ENCODE measurements around the gene MCF2L2.

MCF2L2 gene

GRCh38 chr3:183265157-183265642, 163.2 kb downstream of the MCF2L2 start:
- no peak for DNase-seq (ENCODE audit: extremely low spot score)
- CTCF ChIA-PET = interaction anchor here (0.9 kb wide), 1 partner anchor 10 kb away, joined by 3 read pairs; no protein-coding TSS in a partner anchor
- POLR2A ChIA-PET = no interaction called here
- no peak for TF ChIP-seq CTCF (IDR thresholded peaks at IDR 0.05; ENCODE audit: control extremely low read depth, extremely low read depth, low read depth, missing control alignments)

- POLR2A ChIA-PET = no interaction called here
- CTCF ChIA-PET = no interaction called here
- DNase-seq (ENCODE audit: extremely low spot score) = no peak
Observed at GRCh38 chr3:183264268-183264667, 164.2 kb downstream of the MCF2L2 start.

GRCh38 chr3:183262875-183263378, 165.5 kb downstream of the MCF2L2 start:
- no peak for TF ChIP-seq CTCF (IDR thresholded peaks at IDR 0.05; ENCODE audit: control extremely low read depth, extremely low read depth, low read depth, missing control alignments)
- ChIA-PET CTCF (no interaction called here), POLR2A (no interaction called here)
- no peak for DNase-seq (ENCODE audit: extremely low spot score)

More at GRCh38 chr3:183264268-183264667, 164.2 kb downstream of the MCF2L2 start:
- no peak for TF ChIP-seq CTCF (IDR thresholded peaks at IDR 0.05; ENCODE audit: control extremely low read depth, extremely low read depth, low read depth, missing control alignments)

GRCh38 chr3:183261151-183261724, 167.2 kb downstream of the MCF2L2 start:
- no peak for DNase-seq (ENCODE audit: extremely low spot score)
- CTCF ChIA-PET = interaction anchor here (0.7 to 1.3 kb wide), 3 partner anchors 23 to 77 kb away, joined by 3 to 4 read pairs (median 3); no protein-coding TSS in a partner anchor
- POLR2A ChIA-PET = no interaction called here
- no peak for TF ChIP-seq CTCF (IDR thresholded peaks at IDR 0.05; ENCODE audit: control extremely low read depth, extremely low read depth, low read depth, missing control alignments)

- ChIA-PET CTCF (interaction anchor here (0.9 to 1.3 kb wide), 2 partner anchors 43 to 76 kb away, joined by 3 to 4 read pairs; no protein-coding TSS in a partner anchor), POLR2A (no interaction called here)
- TF ChIP-seq CTCF (IDR thresholded peaks at IDR 0.05; ENCODE audit: control extremely low read depth, extremely low read depth, low read depth, missing control alignments) = no peak
- no peak for DNase-seq (ENCODE audit: extremely low spot score)
Observed at GRCh38 chr3:183260167-183260904, 168.1 kb downstream of the MCF2L2 start.

DNA sequence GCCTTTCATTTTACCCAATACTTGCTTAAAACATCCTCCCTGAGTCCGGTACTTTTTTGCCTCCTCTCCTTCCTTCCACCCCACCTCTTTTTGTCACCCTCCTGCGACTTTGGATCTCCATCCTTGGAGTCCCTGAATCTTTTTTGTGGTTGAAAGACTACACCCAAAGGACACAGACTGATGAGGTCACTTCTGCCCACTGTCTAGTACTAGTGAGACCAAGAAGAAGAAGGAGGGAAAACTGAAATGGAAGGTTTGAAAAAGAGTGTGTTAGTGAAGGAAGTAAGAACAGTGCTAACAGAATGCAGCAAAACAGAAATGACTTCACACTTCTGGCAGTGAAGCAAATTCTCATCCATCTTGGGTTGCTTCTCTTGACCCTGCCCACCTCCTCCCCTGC, 168.8 kb downstream of the MCF2L2 start:
- CTCF ChIA-PET = no interaction called here
- no peak for TF ChIP-seq CTCF (IDR thresholded peaks at IDR 0.05; ENCODE audit: control extremely low read depth, extremely low read depth, low read depth, missing control alignments)
- DNase-seq (ENCODE audit: extremely low spot score) = no peak
- POLR2A ChIA-PET = no interaction called here
